Measurements from ENCODE around the gene CDK14.

The CDK14 gene

GRCh38 chr7:90689260-90689659, 93.1 kb downstream of the CDK14 start:
- no peak for DNase-seq

DNA sequence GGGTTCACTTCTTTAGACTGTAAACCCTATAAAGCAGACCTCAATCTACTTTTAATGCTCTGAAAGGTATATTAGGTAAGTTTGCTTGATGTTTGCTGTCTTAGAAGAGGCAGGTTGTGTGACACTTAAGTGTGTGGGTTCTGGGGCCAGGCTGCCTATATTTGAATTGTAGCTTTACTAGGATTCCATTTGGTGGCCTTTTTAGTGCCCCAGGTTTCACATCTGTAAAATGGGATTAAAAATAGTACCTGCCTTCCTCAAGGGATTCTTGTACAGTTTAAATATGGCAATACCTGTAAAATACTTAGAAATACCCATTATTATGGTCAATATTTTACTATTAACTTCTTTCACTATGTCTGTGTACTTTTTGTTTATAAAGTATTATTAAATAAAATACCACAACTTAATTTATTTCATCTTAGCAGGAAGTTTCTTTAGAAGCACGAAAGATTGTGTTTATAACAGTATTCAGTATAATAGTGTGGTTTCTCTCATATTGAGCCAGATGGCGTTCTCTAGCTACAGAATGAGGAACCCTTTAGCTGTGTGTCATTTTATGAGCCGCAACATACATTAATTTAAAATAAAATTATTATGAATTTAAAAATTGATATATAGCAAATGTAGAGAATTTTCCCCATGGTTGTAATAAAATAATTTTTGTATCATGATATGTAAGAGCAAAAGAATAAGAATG, 94.2 kb downstream of the CDK14 start:
- no peak for DNase-seq

- no peak for DNase-seq
These were observed 96.3 kb downstream of the CDK14 start for GRCh38 chr7:90692396-90692795.

- no peak for DNase-seq
These were observed 96.8 kb downstream of the CDK14 start for GRCh38 chr7:90692947-90693346.

DNA sequence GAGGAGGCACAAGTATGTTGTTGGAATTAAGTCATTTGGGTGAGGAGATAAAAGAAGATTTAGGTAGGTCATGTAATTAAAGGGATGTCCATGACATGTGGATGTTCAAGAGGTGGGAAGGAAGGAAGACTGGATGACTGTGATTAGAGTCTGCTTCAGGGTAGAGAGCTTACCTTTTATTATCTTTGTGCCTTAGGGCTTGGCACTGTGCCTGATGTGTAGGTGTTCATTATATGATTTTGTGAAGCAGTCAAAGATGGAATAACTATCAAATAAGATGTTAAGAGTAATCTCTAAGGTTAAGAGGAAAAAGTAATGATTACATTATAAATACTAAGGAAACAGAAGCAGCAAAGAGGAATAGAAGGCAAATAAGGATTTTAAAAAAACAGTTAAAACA, 97.8 kb downstream of the CDK14 start:
- no peak for DNase-seq

DNA sequence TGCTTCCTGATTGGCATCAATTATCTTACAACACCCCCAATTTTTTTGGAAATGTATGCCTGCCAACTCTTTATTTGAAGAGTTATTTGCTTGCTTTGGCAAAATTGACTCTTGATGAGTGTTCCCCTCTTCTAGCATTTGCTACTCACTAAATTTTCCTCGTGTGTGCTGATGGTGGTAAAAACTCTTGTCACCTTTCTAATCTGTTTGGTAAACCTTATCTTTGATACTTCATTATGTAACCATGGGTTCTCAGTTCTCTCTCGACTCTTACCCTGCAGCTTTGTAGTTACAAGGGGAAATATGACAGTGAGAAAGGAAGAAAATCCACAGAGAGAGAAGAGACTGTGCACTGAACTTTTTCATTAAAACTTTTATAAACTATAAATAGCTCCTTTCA, 102.5 kb downstream of the CDK14 start:
- DNase-seq, result no peak

- no peak for DNase-seq
These were observed 104.9 kb downstream of the CDK14 start for GRCh38 chr7:90701021-90701420.

DNA sequence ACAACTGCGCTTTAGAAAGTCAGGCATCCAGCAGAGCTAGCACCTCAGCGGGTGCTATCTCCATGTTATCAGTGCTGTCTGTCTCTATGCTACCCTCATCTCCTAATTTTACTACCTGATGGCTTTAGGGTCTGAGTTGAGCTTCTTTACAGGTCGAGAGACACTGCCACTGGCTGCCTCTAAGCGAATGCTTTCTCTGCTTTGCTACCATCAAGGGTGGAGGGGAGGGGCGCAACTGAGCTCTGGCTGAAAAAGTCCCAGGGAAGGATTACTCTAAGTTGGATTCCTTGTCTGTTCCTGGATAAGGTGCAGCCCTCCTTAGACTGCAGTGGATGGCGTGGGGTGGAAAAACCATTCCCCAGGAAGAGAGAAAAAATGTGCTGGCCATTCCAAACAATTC, 105.7 kb downstream of the CDK14 start:
- no peak for DNase-seq

- no peak for DNase-seq
These were observed 109.4 kb downstream of the CDK14 start for GRCh38 chr7:90705391-90706071.

DNA sequence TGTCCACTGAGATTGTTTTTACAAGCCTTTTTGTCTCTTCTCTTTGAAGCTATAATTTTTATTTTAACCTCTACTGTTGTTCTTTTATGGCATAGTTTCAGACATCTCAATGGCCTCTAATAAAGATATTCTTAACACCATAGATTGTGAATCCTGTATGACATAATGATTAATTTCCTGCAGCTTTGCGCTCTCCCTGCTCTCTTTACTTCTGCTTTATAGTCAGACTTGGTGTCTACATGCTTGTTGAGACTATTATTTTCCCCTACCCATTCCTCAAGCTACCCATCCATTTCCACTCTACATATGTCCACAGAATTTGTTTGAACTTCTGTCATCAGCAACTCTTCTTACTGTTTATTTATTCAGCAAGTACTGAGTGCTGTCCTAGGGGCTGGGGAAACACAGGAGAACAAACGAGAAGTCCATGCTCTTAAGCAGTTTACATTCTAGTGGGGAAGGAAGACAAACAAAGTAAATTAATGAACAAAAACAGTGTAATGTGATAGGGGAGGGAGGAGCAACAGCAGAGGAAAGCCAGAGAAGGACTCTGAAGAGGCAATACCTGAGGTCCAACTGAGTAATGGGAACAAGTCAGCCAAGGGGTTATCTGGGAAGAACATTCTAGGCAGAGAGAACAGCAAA, 110.1 kb downstream of the CDK14 start:
- no peak for DNase-seq

- peak; percentile 16 for DNase-seq
These were observed 112.8 kb downstream of the CDK14 start for GRCh38 chr7:90708841-90709317.

DNA sequence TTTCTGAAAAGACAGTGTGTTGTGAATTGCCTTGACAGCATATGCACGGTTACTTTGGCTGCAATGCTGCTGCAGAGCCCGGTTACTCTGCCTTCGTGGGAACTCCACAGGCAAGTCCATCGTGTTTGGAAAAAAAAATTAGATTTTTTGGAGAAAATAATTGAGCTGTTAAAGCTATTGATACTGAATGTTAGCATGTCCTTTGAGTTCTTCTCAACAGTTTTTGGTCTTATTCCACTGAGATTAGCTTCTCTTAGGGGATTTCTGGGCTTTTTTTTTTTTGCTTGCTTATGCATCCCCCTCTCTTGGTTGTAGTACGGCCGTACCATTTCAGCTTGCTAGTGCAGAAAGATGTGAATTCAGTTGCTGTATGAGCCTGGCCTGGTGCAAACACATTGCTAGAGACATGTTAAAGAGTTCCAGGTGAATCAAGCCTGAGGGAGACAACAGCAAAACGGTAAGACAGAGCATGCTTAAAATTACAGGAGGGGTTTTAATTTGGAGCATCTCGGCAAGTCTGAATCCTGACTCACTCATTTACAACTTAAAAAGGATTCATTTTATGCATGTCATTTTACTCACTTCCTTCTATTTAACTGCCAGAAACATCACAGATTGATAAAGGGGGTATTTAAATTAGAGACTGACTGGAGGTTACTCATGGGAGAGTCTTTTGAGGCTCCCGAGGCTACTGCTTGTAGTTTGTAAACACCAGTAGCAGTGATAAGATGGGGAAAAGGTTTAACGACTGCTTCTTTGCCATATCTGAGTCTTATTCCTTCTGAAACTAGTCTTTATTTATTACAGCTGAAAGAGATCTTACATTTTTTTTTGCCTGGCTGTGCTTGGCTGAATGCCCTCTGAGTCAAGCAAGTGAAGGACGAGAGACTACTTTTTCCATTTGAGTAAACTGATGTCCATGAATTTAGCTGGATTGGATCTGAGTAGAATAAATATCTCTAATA, 113.7 kb downstream of the CDK14 start:
- no peak for DNase-seq

DNA sequence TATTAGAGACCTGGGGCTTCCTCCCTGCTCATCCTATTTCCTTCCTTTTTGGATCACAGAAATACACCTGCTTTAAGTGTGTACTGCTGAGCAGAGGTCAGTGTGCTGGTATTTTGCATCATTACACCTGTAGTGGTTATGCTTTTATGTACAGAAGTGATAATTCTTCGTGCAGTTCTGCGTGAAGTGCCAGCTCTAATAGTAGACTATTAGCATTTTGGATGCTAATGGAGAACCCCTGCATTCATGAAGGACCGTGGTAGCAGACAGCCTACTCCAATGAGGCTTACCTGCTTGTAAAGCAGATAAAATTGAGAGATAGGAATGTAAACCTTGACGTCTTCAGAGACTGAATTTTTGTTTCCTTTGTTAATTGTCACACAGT, 114.3 kb downstream of the CDK14 start:
- no peak for DNase-seq

DNA sequence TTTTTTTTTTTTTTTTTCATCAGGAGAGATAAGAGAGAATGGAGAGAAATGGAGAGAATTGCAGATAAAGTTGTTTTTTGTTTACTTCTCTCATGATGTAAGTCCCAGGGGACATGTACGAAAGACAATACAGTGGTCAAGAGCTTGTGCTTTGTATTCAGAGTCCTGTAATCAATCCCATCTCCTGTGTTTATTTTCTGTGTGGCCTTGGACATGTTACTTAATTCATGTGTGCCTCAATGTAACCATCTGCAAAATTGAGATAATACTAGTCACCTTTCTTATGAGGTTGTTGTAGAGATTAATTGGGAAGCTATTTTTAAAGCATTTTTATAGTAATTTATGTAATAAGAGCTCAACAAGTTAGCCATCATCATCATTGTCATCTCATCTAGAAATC, 117.5 kb downstream of the CDK14 start:
- DNase-seq, result no peak

GRCh38 chr7:90715067-90715466, 118.9 kb downstream of the CDK14 start:
- DNase-seq, result no peak

- no peak for DNase-seq
These were observed 121.4 kb downstream of the CDK14 start for GRCh38 chr7:90717296-90718060.

DNA sequence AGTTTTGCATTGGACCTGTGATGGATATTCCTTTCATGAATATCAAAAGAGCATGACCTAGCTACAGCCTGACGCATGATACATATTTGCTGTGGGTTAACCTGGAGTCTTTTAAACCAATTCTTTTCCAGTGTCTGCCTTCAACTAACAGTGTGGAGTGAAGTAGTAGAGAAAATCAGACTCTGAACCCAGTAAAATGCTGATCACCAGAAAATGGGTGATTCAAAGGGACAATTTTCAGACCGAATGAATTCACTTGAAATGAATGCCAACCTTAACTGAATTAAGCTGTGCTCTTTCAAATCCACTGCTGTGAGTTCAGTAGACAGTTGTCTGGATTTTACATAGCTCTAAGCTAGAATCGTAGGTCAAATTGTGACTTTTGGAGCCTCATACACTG, 123.0 kb downstream of the CDK14 start:
- no peak for DNase-seq

DNA sequence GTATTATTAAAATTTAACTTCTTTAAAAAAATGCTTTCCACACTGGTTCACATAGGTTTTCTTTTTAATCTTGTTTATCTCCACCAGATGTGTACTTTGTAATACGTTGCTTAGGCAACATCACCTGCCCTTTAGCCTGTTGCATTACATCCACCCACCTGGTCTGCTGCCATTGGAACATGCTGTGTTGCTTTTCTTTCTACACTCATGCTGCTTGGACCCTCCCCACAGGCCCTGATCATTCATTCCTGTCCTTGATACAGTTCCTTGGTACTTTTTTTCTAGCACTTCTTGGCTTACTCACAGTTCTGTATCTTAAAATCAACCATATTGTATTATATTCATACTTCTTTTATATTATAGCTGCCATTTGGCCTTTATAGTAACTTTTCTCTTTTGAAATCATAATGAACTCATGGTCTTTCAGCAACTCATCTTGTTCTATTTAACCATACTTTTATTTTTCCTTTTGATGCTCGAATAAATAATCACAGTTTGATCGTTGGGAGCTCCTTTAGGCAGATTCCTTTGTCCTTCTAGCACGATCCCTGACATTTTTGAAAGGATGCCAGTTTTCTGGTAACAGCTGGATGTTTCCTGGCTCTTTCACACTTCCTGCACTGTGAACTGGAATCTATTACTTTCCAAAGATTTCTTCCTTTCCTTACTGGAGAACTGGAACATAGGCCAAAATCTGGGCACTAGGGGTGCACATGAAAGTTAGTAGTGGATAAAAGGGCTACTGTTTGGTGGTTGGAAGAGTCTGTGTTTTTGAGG, 125.1 kb downstream of the CDK14 start:
- no peak for DNase-seq

DNA sequence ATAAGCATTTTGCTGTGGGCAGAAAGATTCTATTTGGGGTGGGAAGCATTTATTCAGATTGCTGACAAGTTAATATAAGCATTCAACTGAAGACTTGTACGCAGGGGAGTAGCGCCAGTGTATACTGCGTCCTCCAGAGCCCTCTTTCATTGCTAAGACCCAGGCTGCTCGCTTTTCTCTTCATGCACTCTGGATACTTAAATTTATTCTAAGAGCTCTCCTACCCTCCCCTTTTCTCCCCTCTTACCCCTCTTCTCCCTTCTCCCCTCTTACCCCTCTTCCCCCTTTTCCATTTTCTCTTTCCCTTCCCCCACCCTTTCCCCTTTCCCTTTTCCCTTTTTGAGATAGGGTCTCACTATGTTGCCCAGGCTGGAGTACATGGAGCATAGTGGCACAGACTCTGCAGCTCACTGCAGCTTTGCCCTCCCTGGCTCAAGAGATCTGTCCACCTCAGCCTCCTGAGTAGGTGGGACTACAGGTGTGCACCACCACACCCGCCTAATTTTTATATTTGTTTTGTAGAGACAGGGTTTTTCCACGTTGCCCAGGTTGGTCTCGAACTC, 125.8 kb downstream of the CDK14 start:
- DNase-seq, result no peak

GRCh38 chr7:90723233-90723632, 127.1 kb downstream of the CDK14 start:
- DNase-seq, result no peak

DNA sequence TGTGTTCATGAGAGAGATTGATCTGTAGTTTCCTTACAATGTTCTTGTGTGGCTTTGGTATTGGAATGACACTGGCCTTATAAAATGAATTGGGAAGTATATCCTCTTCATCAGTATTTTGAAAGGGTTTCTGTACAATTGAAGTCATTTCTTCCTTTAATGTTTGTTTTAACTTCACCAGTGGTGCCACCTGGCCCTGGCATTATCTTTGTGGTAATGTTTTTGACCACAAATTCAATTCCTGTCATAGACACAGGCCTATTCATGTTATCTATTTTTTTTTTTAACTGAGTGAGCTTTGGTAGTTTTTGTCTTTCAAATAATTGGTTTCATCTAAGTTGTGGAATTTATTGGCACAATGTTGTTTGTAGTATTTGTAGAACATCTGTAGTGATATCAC, 127.7 kb downstream of the CDK14 start:
- no peak for DNase-seq
